GM19463 (cell line): ENCODE measurements around the gene ZFTA.

Experiments used
- ATAC-seq: cut with Tn5 transposase; IDR thresholded peaks from one replicate; pipeline ENCODE4 v1.9.1; 2021; ENCODE audit warnings: mild to moderate bottlenecking, moderate library complexity; ENCODE audit not compliant: unreplicated experiment

The ZFTA gene

GRCh38 chr11:63756919-63757761 lies 11.4 kb downstream of the ZFTA start:
- ATAC-seq: no peak

GRCh38 chr11:63749624-63750023 lies 19.0 kb downstream of the ZFTA start:
- ATAC-seq: no peak

- no peak for ATAC-seq
Observed at GRCh38 chr11:63747011-63747410, 21.6 kb downstream of the ZFTA start.

- no peak for ATAC-seq
Observed at GRCh38 chr11:63745304-63746170, 23.0 kb downstream of the ZFTA start.

GRCh38 chr11:63738720-63739360 lies 29.7 kb downstream of the ZFTA start:
- no peak for ATAC-seq

GRCh38 chr11:63737718-63738117 lies 30.9 kb downstream of the ZFTA start:
- no peak for ATAC-seq

- no peak for ATAC-seq
Observed at GRCh38 chr11:63736864-63737263, 31.7 kb downstream of the ZFTA start.

GRCh38 chr11:63729326-63729725 lies 39.2 kb downstream of the ZFTA start:
- ATAC-seq: no peak

GRCh38 chr11:63720611-63721010 lies 48.0 kb downstream of the ZFTA start:
- no peak for ATAC-seq

GRCh38 chr11:63719987-63720386 lies 48.6 kb downstream of the ZFTA start:
- ATAC-seq: no peak

- ATAC-seq: no peak
Observed at GRCh38 chr11:63719001-63719400, 49.6 kb downstream of the ZFTA start.
